CD14-positive monocyte (primary cell): ENCODE results near the gene PROC. TPM values are rescaled to one million over a fixed set of nuclear protein-coding genes. Genes with fewer than 3 reads are reported as not detected.

Experiments
- DNase-seq, 3 donors: peaks; one replicate each; pipeline ENCODE4 v3.0.0-alpha.2; 2011 to 2022
- H2AFZ ChIP-seq: 2 replicates; pipeline ENCODE4 v1.6.0; 2012; ENCODE audit warnings: mild to moderate bottlenecking, low read depth, low read length, inconsistent platforms; ENCODE audit not compliant: insufficient read depth, poor library complexity, severe bottlenecking
- H3K27ac ChIP-seq, 2 donors: 1 replicate in 1 of 2; 2 replicates in 1 of 2; pipeline ENCODE4 v1.5.1; 2012 to 2013; ENCODE audit warnings: low read length in 2 of 2, control low read depth in 1 of 2, inconsistent platforms in 1 of 2, low read depth in 1 of 2, mild to moderate bottlenecking in 1 of 2
- H3K27me3 ChIP-seq, 2 donors: one replicate each; pipeline versions ENCODE4 v1.6.0 to v1.6.1; 2011 to 2013; ENCODE audit warnings: low read length in 2 of 2; ENCODE audit not compliant: control insufficient read depth in 2 of 2, insufficient read depth in 2 of 2
- H3K36me3 ChIP-seq, 2 donors: replicated peaks in 1 of 2; 1 replicate in 1 of 2; 2 replicates in 1 of 2; pipeline versions ENCODE4 v1.5.1 to v1.6.1; 2012 to 2013; ENCODE audit warnings: low read length in 2 of 2, control low read depth in 1 of 2, inconsistent platforms in 1 of 2, mild to moderate bottlenecking in 1 of 2; ENCODE audit not compliant: insufficient read depth in 2 of 2, control insufficient read depth in 1 of 2
- H3K4me1 ChIP-seq, 2 donors: 1 replicate in 1 of 2; 2 replicates in 1 of 2; pipeline versions ENCODE4 v1.5.1 to v1.6.1; 2012 to 2013; ENCODE audit warnings: low read length in 2 of 2, control low read depth in 1 of 2, inconsistent platforms in 1 of 2, mild to moderate bottlenecking in 1 of 2, moderate library complexity in 1 of 2; ENCODE audit not compliant: insufficient read depth in 2 of 2, control insufficient read depth in 1 of 2
- H3K4me2 ChIP-seq: replicated peaks from 2 replicates; pipeline ENCODE3; 2012; ENCODE audit warnings: low read length, moderate library complexity, mild to moderate bottlenecking; ENCODE audit not compliant: poor library complexity, severe bottlenecking; ENCODE audit errors: extremely low read depth
- H3K4me3 ChIP-seq, 3 experiments: fragments of 200-600 bp in 1 of 3; sonication (generic) in 1 of 3; replicated peaks in 1 of 3; 1 replicate in 2 of 3; 2 replicates in 1 of 3; pipeline ENCODE4 v1.5.1; 2011 to 2013; ENCODE audit warnings: low read length in 3 of 3, mild to moderate bottlenecking in 3 of 3, control low read depth in 2 of 3, low read depth in 2 of 3, inconsistent platforms in 1 of 3, moderate library complexity in 1 of 3
- H3K79me2 ChIP-seq: 2 replicates; pipeline ENCODE4 v1.6.0; 2012; ENCODE audit warnings: mild to moderate bottlenecking, control low read depth, inconsistent platforms, low read length, moderate library complexity; ENCODE audit not compliant: insufficient read depth
- H3K9ac ChIP-seq: 2 replicates; pipeline ENCODE4 v1.6.0; 2017; ENCODE audit warnings: low read length, mild to moderate bottlenecking; ENCODE audit not compliant: insufficient read depth, poor library complexity, severe bottlenecking
- H3K9me3 ChIP-seq, 2 donors: replicated peaks in 1 of 2; 1 replicate in 1 of 2; 2 replicates in 1 of 2; pipeline versions ENCODE4 v1.5.1 to v1.6.1; 2012 to 2013; ENCODE audit warnings: low read length in 2 of 2, control low read depth in 1 of 2; ENCODE audit not compliant: control insufficient read depth in 1 of 2, insufficient read depth in 1 of 2
- H4K20me1 ChIP-seq: 2 replicates; pipeline ENCODE4 v1.6.0; 2012; ENCODE audit warnings: mild to moderate bottlenecking, low read length, control low read depth, moderate library complexity; ENCODE audit not compliant: insufficient read depth
- H3K27ac Mint-ChIP-seq, 7 donors: one replicate each; pipeline ENCODE4 v1.8.0; 2020; ENCODE audit warnings: mild to moderate bottlenecking in 7 of 7, mixed read lengths in 7 of 7, moderate library complexity in 6 of 7, inconsistent platforms in 2 of 7
- H3K27me3 Mint-ChIP-seq, 3 donors: one replicate each; pipeline ENCODE4 v1.8.0; 2021 to 2022; ENCODE audit warnings: low read depth in 3 of 3, mild to moderate bottlenecking in 3 of 3, mixed read lengths in 3 of 3, moderate library complexity in 3 of 3, inconsistent platforms in 1 of 3
- H3K36me3 Mint-ChIP-seq, 2 donors: one replicate each; pipeline ENCODE4 v1.8.0; 2020; ENCODE audit warnings: mixed read lengths in 2 of 2, inconsistent platforms in 1 of 2, mild to moderate bottlenecking in 1 of 2
- H3K4me1 Mint-ChIP-seq: one replicate; pipeline ENCODE4 v1.8.0; 2020; ENCODE audit warnings: mild to moderate bottlenecking, mixed read lengths
- H3K4me3 Mint-ChIP-seq, 2 donors: one replicate each; pipeline ENCODE4 v1.8.0; 2020; ENCODE audit warnings: mild to moderate bottlenecking in 2 of 2, mixed read lengths in 2 of 2, moderate library complexity in 1 of 2
- H3K9me3 Mint-ChIP-seq, 7 donors: one replicate each; pipeline ENCODE4 v1.8.0; 2020 to 2022; ENCODE audit warnings: mixed read lengths in 7 of 7, mild to moderate bottlenecking in 6 of 7, moderate library complexity in 6 of 7, inconsistent platforms in 2 of 7
- CTCF ChIP-seq: fragments of 200-600 bp; IDR thresholded peaks from one replicate; pipeline ENCODE4 v1.8.0; 2022; ENCODE audit warnings: antibody characterized with exemption, mild to moderate bottlenecking
- WGBS: methylation state at CpG from one replicate; pipeline ENCODE4 v1.1.5; 2013; ENCODE audit warnings: missing lambda C conversion rate; ENCODE audit not compliant: insufficient coverage; 5-methylcytosine and 5-hydroxymethylcytosine counted together
- intact Hi-C, 2 donors: fragments of 100-400 bp; cut with micrococcal nuclease; formaldehyde crosslinking; loops; one replicate each; pipeline versions ENCODE4 v1.15.0 to v1.15.1; 2023
- polyA plus RNA-seq, 3 donors: library from polyadenylated mRNA; depleted of rRNA in 1 of 3; unstranded in 2 of 3; stranded (reverse) in 1 of 3; fragments of 300-500 nt in 2 of 3; fragments of >200 nt in 1 of 3; fragmentation: Illumina TruSeq in 2 of 3; gene quantifications; 1 replicate in 2 of 3; 2 replicates in 1 of 3; pipeline ENCODE4 v1.2.3, GENCODE V29; 2012 to 2021

PROC gene
- polyA plus RNA-seq, 3 donors, result 0.69 TPM; not detected in 2

DNA sequence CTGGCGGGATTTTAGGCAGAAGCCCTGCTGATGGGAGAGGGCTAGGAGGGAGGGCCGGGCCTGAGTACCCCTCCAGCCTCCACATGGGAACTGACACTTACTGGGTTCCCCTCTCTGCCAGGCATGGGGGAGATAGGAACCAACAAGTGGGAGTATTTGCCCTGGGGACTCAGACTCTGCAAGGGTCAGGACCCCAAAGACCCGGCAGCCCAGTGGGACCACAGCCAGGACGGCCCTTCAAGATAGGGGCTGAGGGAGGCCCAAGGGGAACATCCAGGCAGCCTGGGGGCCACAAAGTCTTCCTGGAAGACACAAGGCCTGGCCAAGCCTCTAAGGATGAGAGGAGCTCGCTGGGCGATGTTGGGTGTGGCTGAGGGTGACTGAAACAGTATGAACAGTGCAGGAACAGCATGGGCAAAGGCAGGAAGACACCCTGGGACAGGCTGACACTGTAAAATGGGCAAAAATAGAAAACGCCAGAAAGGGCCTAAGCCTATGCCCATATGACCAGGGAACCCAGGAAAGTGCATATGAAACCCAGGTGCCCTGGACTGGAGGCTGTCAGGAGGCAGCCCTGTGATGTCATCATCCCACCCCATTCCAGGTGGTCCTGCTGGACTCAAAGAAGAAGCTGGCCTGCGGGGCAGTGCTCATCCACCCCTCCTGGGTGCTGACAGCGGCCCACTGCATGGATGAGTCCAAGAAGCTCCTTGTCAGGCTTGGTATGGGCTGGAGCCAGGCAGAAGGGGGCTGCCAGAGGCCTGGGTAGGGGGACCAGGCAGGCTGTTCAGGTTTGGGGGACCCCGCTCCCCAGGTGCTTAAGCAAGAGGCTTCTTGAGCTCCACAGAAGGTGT, 8.5 kb downstream of the PROC start:
- Histone ChIP-seq H3K9me3 (no peaks in the 10 kb centered on the region), H3K27me3 (peaks cover 7 to 23% of the 10 kb centered on the region in 2 donors), H3K79me2 (no peaks in the 10 kb centered on the region), H3K36me3 (no peaks in the 10 kb centered on the region), H3K9ac (no peak overlapping the region), H3K27ac (no peak overlapping the region), H3K4me3 (no peak overlapping the region), H3K4me2 (no peak overlapping the region), H2AFZ (no peak overlapping the region), H4K20me1 (peaks cover 5% of the 10 kb centered on the region), H3K4me1 (peaks cover 17% of the 10 kb centered on the region in 2 donors)
- H3K27me3 Mint-ChIP-seq, result peaks cover 25% of the 10 kb centered on the region in 3 donors
- H3K27ac Mint-ChIP-seq, result no peak overlapping the region
- no peak overlapping the region for H3K4me3 Mint-ChIP-seq
- no peaks in the 10 kb centered on the region for H3K36me3 Mint-ChIP-seq
- no peak for DNase-seq
- 89% methylated on average over 6 of the region's 10 CpGs for WGBS
- TF ChIP-seq CTCF, result no peak
- peaks cover 17% of the 10 kb centered on the region for H3K4me1 Mint-ChIP-seq
- H3K9me3 Mint-ChIP-seq, result peaks cover 0 to 3% (median 2%) of the 10 kb centered on the region in 7 donors
- intact Hi-C loops, result loop anchor here (5.0 to 10.0 kb wide), 3 partner anchors 51 to 98 kb away; partner anchors contain the start of gene IWS1 (in 1 of the 2)

DNA sequence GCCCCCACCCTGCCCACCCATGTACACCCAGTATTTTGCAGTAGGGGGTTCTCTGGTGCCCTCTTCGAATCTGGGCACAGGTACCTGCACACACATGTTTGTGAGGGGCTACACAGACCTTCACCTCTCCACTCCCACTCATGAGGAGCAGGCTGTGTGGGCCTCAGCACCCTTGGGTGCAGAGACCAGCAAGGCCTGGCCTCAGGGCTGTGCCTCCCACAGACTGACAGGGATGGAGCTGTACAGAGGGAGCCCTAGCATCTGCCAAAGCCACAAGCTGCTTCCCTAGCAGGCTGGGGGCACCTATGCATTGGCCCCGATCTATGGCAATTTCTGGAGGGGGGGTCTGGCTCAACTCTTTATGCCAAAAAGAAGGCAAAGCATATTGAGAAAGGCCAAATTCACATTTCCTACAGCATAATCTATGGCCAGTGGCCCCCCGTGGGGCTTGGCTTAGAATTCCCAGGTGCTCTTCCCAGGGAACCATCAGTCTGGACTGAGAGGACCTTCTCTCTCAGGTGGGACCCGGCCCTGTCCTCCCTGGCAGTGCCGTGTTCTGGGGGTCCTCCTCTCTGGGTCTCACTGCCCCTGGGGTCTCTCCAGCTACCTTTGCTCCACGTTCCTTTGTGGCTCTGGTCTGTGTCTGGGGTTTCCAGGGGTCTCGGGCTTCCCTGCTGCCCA, 9.3 kb downstream of the PROC start:
- no peaks in the 10 kb centered on the region for H3K9me3 ChIP-seq
- peaks cover 0 to 3% (median 0%) of the 10 kb centered on the region in 7 donors for H3K9me3 Mint-ChIP-seq
- no peak for TF ChIP-seq CTCF
- no peak overlapping the region for H3K4me3 ChIP-seq
- intact Hi-C loops, result loop anchor here (5.0 to 10.0 kb wide), 3 partner anchors 50 to 97 kb away; partner anchors contain the start of gene IWS1 (in 1 of the 2)
- peaks cover 4 to 15% of the 10 kb centered on the region in 2 donors for H3K27me3 ChIP-seq
- H3K36me3 ChIP-seq, result no peaks in the 10 kb centered on the region
- WGBS, result 97% methylated on average over 5 of the region's 7 CpGs
- no peak overlapping the region for H3K27ac ChIP-seq
- H3K9ac ChIP-seq, result no peak overlapping the region
- peaks cover 11% of the 10 kb centered on the region for H3K4me1 Mint-ChIP-seq
- H3K36me3 Mint-ChIP-seq, result no peaks in the 10 kb centered on the region
- no peak for DNase-seq
- peaks cover 11 to 12% of the 10 kb centered on the region in 2 donors for H3K4me1 ChIP-seq
- H3K27me3 Mint-ChIP-seq, result peaks cover 17% of the 10 kb centered on the region in 3 donors
- H3K27ac Mint-ChIP-seq, result no peak overlapping the region
- no peak overlapping the region for H3K4me3 Mint-ChIP-seq
- H2AFZ ChIP-seq, result no peak overlapping the region
- H3K79me2 ChIP-seq, result no peaks in the 10 kb centered on the region
- no peak overlapping the region for H3K4me2 ChIP-seq
- peaks cover under 1% of the 10 kb centered on the region for H4K20me1 ChIP-seq
